Peyer's patch (tissue), 4 donors: Measurements from ENCODE around the gene RNF222.

Source experiments
- CTCF ChIP-seq, 6 experiments: fragments of 450-650 bp in 4 of 6; fragments of 200-600 bp in 2 of 6; sonication (generic) in 1 of 6; IDR thresholded peaks; one replicate each; pipeline ENCODE4 v1.5.1; 2017 to 2019; ENCODE audit warnings: antibody characterized with exemption in 6 of 6, mild to moderate bottlenecking in 3 of 6, moderate library complexity in 1 of 6
- POLR2A ChIP-seq, 2 donors: fragments of 450-650 bp; IDR thresholded peaks; one replicate each; pipeline ENCODE4 v1.5.1; 2017; ENCODE audit warnings: antibody characterized with exemption in 2 of 2, mild to moderate bottlenecking in 2 of 2, moderate library complexity in 2 of 2

- TF ChIP-seq CTCF (IDR thresholded peaks at IDR 0.05): no peak
- TF ChIP-seq POLR2A (IDR thresholded peaks at IDR 0.05): no peak
Measured at GRCh38 chr17:8410883-8411238, 13.2 kb upstream of the RNF222 start.
